ENCODE data around the gene GAB1.
A peak's percentile ranks its signal among the peaks of the same experiment; 100 is the strongest.

The GAB1 gene

DNA sequence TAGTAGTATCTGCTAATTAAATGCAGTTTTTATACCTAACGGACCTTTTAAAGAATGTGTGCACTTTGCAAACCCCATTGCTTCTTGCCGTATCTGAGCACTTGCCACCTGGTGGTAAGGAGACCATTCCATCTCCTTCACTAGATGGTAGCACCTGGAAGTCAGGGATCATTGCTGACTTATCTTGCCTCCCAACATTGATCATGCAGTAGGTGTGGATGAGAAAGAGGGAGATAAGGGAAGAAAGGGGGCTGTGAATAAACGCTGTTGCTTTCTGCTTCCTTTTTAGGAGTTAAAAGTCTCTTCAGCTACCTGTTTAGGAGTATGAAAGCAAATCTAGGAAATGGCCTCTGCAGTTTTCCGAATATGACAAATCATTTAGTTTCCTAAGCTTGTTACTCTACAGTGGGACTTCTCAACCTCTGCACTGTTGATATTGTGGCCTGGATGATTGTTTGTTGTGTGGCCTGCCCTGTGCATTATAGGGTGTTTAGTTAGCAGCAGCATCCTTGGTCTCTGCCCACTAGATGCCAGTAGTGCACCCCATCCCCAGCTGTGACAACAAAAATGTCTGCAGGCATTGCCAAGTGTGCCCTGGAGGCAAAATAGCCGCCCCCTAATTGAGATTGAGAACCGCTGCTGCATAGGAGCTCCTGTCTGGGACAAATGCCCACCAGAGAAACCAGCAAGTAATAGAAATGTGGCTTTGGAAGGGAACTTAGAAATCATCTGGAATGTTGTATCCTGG is 38.8 kb downstream of the GAB1 start:
- DNase-seq = peak; percentile 30
- TF ChIP-seq, protein P1, sequence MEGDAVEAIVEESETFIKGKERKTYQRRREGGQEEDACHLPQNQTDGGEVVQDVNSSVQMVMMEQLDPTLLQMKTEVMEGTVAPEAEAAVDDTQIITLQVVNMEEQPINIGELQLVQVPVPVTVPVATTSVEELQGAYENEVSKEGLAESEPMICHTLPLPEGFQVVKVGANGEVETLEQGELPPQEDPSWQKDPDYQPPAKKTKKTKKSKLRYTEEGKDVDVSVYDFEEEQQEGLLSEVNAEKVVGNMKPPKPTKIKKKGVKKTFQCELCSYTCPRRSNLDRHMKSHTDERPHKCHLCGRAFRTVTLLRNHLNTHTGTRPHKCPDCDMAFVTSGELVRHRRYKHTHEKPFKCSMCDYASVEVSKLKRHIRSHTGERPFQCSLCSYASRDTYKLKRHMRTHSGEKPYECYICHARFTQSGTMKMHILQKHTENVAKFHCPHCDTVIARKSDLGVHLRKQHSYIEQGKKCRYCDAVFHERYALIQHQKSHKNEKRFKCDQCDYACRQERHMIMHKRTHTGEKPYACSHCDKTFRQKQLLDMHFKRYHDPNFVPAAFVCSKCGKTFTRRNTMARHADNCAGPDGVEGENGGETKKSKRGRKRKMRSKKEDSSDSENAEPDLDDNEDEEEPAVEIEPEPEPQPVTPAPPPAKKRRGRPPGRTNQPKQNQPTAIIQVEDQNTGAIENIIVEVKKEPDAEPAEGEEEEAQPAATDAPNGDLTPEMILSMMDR (IDR thresholded peaks at IDR 0.05; ENCODE audit: low read depth, low read length) = peak; percentile 42
- no peaks in the 10 kb centered on the region for H3K36me3 ChIP-seq
- no peaks in the 10 kb centered on the region for H3K27me3 ChIP-seq
- no peak overlapping the region for H3K4me3 ChIP-seq (ENCODE audit: low read depth, low read length)
- H3K4me1 ChIP-seq = no peaks in the 10 kb centered on the region
- no peaks in the 10 kb centered on the region for H3K9me3 ChIP-seq

DNA sequence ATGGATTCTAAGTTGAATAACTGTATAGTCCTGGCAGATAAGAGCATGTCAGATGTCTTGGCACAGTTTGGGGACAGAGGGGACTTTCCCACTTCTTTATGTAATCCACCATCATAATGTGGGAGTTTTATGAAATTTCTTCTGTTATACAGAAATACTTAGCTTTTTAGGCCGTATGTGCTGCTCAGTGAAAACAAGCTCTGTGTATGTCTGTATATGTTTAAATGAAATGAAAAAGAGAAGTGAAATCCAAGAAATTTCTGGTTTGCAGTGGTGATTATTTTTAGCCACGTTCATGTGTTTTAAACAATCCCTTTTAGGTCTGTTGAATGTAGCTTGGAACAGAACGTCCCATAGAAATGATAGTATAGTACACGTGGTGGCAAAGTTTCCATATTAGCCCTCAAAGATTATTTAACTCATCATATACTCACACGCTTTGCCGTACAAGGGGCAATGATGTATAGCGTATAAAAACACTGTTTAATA is 41.0 kb downstream of the GAB1 start:
- no peaks in the 10 kb centered on the region for H3K27me3 ChIP-seq
- no peaks in the 10 kb centered on the region for H3K9me3 ChIP-seq
- DNase-seq = no peak
- H3K4me3 ChIP-seq (ENCODE audit: low read depth, low read length) = no peak overlapping the region
- TF ChIP-seq, protein P1 (IDR thresholded peaks at IDR 0.05; ENCODE audit: low read depth, low read length) = no peak
- H3K36me3 ChIP-seq = no peaks in the 10 kb centered on the region
- H3K4me1 ChIP-seq = no peaks in the 10 kb centered on the region

DNA sequence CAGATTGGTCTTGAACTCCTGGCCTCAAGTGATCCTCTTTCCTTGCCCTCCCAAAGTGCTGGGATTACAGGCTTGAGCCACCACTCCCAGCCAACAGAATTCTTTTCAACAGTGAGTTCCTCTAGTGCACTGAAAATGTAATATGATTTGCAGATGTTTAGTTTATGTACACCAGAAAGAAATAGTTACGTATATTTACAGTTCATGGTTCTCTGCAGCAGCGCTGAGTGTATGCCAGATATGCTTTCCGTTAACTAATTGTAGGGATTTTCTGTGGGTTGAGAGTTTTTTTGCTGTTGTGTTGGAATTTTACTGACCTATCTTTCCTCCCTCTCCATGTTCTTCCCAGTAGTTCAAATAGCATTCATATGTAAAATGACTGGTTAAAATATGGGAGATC is 44.0 kb downstream of the GAB1 start:
- H3K4me3 ChIP-seq (ENCODE audit: low read depth, low read length) = no peak overlapping the region
- no peaks in the 10 kb centered on the region for H3K4me1 ChIP-seq
- TF ChIP-seq, protein P1 (IDR thresholded peaks at IDR 0.05; ENCODE audit: low read depth, low read length) = no peak

DNA sequence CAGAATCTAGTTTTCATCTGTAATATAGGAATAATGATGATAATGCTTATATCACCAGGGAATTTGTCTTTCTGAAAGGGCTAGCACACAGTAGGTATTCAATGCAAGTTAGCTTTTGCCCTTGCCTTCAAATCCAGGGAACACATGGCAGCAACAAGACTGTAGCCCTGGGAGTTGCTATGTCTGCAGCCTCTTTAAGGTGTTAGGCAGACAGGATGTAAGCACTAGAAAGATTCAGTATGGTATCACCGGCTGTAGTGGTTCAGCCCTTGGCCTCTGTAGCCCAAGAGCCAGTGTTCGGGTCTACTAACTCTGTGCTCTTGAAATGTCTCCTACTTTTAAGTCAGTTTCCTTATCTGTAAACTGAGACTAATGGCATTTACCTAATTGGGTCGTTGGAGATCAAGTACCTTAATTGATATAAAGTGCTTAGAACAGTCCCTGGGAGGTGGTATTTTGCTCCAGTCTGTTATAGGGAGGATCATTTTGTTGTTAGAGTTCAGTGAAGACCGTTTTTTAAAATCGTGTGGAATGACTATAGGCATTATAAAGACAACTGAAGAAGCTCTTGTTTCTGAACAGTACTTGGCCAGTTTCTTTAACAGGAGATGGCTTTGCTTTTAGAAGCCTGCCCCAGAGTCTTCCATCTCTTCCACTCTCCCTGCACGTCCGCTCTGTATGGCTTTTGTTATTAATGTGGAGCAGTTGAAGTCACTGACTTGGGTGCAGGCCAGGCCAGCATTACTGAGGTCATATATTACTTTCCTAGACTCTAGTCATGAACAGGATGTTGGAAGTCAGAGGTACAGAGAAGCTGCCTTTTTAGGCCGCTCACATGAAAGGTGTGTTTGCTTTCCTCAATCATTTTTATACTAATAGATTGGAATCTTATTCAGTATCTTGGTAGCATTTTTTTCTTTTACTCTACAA is 44.8 kb downstream of the GAB1 start:
- TF ChIP-seq, protein P1 (IDR thresholded peaks at IDR 0.05; ENCODE audit: low read depth, low read length) = no peak
- no peaks in the 10 kb centered on the region for H3K4me1 ChIP-seq
- no peaks in the 10 kb centered on the region for H3K9me3 ChIP-seq
- no peaks in the 10 kb centered on the region for H3K36me3 ChIP-seq
- no peaks in the 10 kb centered on the region for H3K27me3 ChIP-seq
- no peak overlapping the region for H3K4me3 ChIP-seq (ENCODE audit: low read depth, low read length)
- DNase-seq = no peak

More for the DNA sequence above, 44.0 kb downstream of the GAB1 start:
- H3K36me3 ChIP-seq = no peaks in the 10 kb centered on the region
- H3K9me3 ChIP-seq = no peaks in the 10 kb centered on the region
- no peak for DNase-seq
- no peaks in the 10 kb centered on the region for H3K27me3 ChIP-seq

DNA sequence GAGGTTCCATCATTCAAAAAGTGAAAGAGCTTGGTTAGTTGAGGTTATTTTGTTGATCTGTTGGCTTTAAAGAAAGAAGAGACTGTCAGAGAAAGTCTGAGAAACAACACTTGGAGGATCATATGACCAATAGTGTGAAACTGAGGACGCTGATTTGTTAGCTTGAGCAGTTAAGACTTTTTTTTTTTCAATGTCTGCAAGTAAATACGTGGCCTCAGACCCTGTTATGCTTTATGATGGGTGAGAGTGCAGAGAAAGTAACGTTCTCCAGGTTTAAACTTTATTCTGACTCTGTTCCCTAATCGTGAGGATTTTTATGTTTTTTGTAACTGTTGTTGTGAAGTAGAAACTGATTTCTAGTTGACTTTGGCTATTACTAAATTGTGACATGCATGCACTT is 45.9 kb downstream of the GAB1 start:
- no peak overlapping the region for H3K4me3 ChIP-seq (ENCODE audit: low read depth, low read length)
- H3K9me3 ChIP-seq = no peaks in the 10 kb centered on the region
- H3K36me3 ChIP-seq = no peaks in the 10 kb centered on the region
- H3K27me3 ChIP-seq = no peaks in the 10 kb centered on the region
- no peak for DNase-seq
- H3K4me1 ChIP-seq = no peaks in the 10 kb centered on the region
- TF ChIP-seq, protein P1 (IDR thresholded peaks at IDR 0.05; ENCODE audit: low read depth, low read length) = no peak
